Measurements from ENCODE around the gene UBAC2.

DNA sequence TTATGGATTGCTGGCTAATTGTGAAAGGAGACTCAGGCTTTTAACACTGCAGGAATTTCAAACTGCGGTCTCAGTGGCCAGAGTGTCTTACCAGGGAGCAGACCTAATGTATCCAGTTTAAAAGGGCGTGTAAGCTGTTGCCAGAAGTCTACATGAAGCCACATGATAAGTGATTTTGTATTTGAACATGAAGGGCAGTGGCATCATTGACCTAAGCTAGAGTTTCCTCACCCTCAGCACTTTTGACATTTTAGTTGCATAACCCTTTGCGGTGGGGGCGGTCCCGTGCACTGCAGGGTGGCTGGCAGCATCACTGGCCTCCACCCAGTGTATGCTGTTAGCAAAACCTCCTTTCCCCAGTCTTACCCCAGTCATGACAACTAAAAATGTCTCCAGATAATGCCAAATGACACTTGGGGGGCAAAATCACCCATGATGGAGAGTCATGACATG is 81.2 kb downstream of the UBAC2 start:
- TF ChIP-seq POLR2A (IDR thresholded peaks at IDR 0.05) (no peak), EP300 (IDR thresholded peaks at IDR 0.05) (peak; percentile 31)
- TF ChIP-seq, protein P1, sequence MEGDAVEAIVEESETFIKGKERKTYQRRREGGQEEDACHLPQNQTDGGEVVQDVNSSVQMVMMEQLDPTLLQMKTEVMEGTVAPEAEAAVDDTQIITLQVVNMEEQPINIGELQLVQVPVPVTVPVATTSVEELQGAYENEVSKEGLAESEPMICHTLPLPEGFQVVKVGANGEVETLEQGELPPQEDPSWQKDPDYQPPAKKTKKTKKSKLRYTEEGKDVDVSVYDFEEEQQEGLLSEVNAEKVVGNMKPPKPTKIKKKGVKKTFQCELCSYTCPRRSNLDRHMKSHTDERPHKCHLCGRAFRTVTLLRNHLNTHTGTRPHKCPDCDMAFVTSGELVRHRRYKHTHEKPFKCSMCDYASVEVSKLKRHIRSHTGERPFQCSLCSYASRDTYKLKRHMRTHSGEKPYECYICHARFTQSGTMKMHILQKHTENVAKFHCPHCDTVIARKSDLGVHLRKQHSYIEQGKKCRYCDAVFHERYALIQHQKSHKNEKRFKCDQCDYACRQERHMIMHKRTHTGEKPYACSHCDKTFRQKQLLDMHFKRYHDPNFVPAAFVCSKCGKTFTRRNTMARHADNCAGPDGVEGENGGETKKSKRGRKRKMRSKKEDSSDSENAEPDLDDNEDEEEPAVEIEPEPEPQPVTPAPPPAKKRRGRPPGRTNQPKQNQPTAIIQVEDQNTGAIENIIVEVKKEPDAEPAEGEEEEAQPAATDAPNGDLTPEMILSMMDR (IDR thresholded peaks at IDR 0.05), result no peak
